Hippocampal formation (tissue), 2 donors: Measurements from ENCODE around the gene TMTC4.
"Not testable (repeated sequence)": the region's sequence is repeated elsewhere in the genome, so short reads cannot be mapped to it uniquely, and the experiment has no call there.

Experiments
- DNase-seq, 2 donors: peaks; one replicate each; lab custom pipeline; 2025; lab: John Stamatoyannopoulos, UW

Gene TMTC4

GRCh38 chr13:100588331-100589177 lies 86.0 kb downstream of the TMTC4 start, which contains the start of gene GGACT:
TSS of gene GGACT (minus strand) at chr13:100588789. CDS start at chr13:100532591, 56,198 bp downstream.
- peak in 1 of 2 donors; percentile 32 for DNase-seq

- DNase-seq = no peak
These were observed 89.7 kb downstream of the TMTC4 start for GRCh38 chr13:100584896-100585295.

- DNase-seq = no peak
These were observed 93.1 kb downstream of the TMTC4 start for GRCh38 chr13:100581504-100581903.

GRCh38 chr13:100581030-100581429 lies 93.6 kb downstream of the TMTC4 start:
- DNase-seq = no peak

- no peak for DNase-seq
These were observed 94.5 kb downstream of the TMTC4 start for GRCh38 chr13:100580045-100580444.

- DNase-seq = not testable (repeated sequence)
These were observed 97.4 kb downstream of the TMTC4 start for GRCh38 chr13:100577239-100577638.

- DNase-seq = peak; percentile 22 to 55
These were observed 101.5 kb downstream of the TMTC4 start for GRCh38 chr13:100573121-100573520.

GRCh38 chr13:100566543-100566942 lies 108.1 kb downstream of the TMTC4 start:
- no peak for DNase-seq

- no peak for DNase-seq
These were observed 109.3 kb downstream of the TMTC4 start for GRCh38 chr13:100565286-100565685.

GRCh38 chr13:100564444-100565223 lies 110.0 kb downstream of the TMTC4 start:
- DNase-seq = no peak

GRCh38 chr13:100563779-100564178 lies 110.8 kb downstream of the TMTC4 start:
- DNase-seq = no peak

GRCh38 chr13:100561599-100562204 lies 112.9 kb downstream of the TMTC4 start:
- DNase-seq = no peak

- no peak for DNase-seq
These were observed 113.5 kb downstream of the TMTC4 start for GRCh38 chr13:100561158-100561499.

GRCh38 chr13:100560498-100561157 lies 114.0 kb downstream of the TMTC4 start:
- DNase-seq = peak in 1 of 2 donors; percentile 5

GRCh38 chr13:100559886-100560285 lies 114.7 kb downstream of the TMTC4 start:
- no peak for DNase-seq
